Measurements from ENCODE around the gene GORASP1. TPM values are rescaled to one million over a fixed set of nuclear protein-coding genes. Genes with fewer than 3 reads are reported as not detected.

GORASP1 gene
- total and polyA plus RNA-seq, 2 of the 13 experiments (the other 11 are each of a cell fraction or from before 2014, with no cell fraction given): 36.4 to 39.8 TPM

- ATAC-seq (no peak), FAIRE-seq (no peak), DNase-seq (ENCODE audit: low spot score) (no peak)
- ChIA-PET POLR2A (no interaction called here), CTCF (ENCODE audit: low intra/inter-chr PET ratio, low total read pairs) (no interaction called here)
- H2AFZ ChIP-seq (ENCODE audit: low read length): no peak overlapping the region
- no peak overlapping the region for H3K9ac ChIP-seq (ENCODE audit: insufficient read depth, low read depth, low read length)
- TF ChIP-seq XBP1 (CRISPR knock-in tag; IDR thresholded peaks at IDR 0.05) (no peak), SUZ12 (IDR thresholded peaks at IDR 0.05; ENCODE audit: low read depth, low read length) (no peak), ZFP36L2 (CRISPR knock-in tag; IDR thresholded peaks at IDR 0.05) (no peak), ZNF432 (CRISPR knock-in tag; IDR thresholded peaks at IDR 0.05; ENCODE audit: borderline replicate concordance) (no peak), ZNF652 (CRISPR knock-in tag; IDR thresholded peaks at IDR 0.05; ENCODE audit: borderline replicate concordance, low read depth) (no peak), TSC22D2 (CRISPR knock-in tag; IDR thresholded peaks at IDR 0.05; ENCODE audit: borderline replicate concordance) (no peak), ZNF280B (CRISPR knock-in tag; IDR thresholded peaks at IDR 0.05; ENCODE audit: borderline replicate concordance) (no peak)
- TF ChIP-seq, protein P1, sequence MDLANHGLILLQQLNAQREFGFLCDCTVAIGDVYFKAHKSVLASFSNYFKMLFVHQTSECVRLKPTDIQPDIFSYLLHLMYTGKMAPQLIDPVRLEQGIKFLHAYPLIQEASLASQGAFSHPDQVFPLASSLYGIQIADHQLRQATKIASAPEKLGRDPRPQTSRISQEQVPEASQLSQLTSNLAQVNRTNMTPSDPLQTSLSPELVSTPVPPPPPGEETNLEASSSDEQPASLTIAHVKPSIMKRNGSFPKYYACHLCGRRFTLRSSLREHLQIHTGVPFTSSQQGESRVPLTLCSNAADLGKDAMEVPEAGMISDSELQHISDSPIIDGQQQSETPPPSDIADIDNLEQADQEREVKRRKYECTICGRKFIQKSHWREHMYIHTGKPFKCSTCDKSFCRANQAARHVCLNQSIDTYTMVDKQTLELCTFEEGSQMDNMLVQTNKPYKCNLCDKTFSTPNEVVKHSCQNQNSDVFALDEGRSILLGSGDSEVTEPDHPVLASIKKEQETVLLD (CRISPR knock-in tag; IDR thresholded peaks at IDR 0.05; ENCODE audit: low read depth): no peak
- H3K4me1 ChIP-seq (ENCODE audit: insufficient read depth, low read length): no peaks in the 10 kb centered on the region
- H3K4me3 ChIP-seq (replicated peaks in 1 of 3; ENCODE audit: insufficient read depth in 1 of 3, low read depth in 2 of 3, low read length in 3 of 3): no peak overlapping the region
- no peak overlapping the region for H3K4me2 ChIP-seq (ENCODE audit: low read depth, low read length)
- H3K27ac ChIP-seq (ENCODE audit: extremely low read length, insufficient read depth, low read length): no peak overlapping the region
- BruUV-seq (replicated peaks): no TSS peak
- H3K9me3 ChIP-seq (ENCODE audit: low read length): no peaks in the 10 kb centered on the region
- H3K27me3 ChIP-seq (ENCODE audit: control insufficient read depth in 1 of 2, insufficient read depth in 2 of 2, low read length in 2 of 2): 0 out of 5 replicates have a peak, but pooled peaks cover 0 to 1% of the 10 kb centered on the region in 2 experiments
- in situ Hi-C loops (cut with HindIII; ENCODE audit: extremely low pct_ligation_motif_present, low pct_unique_long_range_greater_than_20kb) (no loop called here), intact Hi-C loops (cut with micrococcal nuclease; ENCODE audit: unreplicated experiment) (no loop called here)
- no peaks in the 10 kb centered on the region for H3K79me2 ChIP-seq (ENCODE audit: insufficient read depth, low read length)
- no peaks in the 10 kb centered on the region for H3K36me3 ChIP-seq (replicated peaks in 1 of 2; ENCODE audit: control insufficient read depth in 1 of 2, insufficient read depth in 2 of 2, low read length in 2 of 2)
- no peaks in the 10 kb centered on the region; the same call in 1 of the 2 replicates for H4K20me1 ChIP-seq (ENCODE audit: insufficient read depth, low read length)
- WGBS (ENCODE audit: low lambda C conversion rate): 37% methylated on average over 9 of the region's 11 CpGs
These were observed 25.0 kb upstream of the GORASP1 start for GRCh38 chr3:39132096-39133092.
